Muscle layer of colon (tissue), 2 donors: Measurements from ENCODE around the gene EDA.

ENCODE experiments used
- H3K27ac ChIP-seq: one replicate; pipeline ENCODE4 v1.7.0; 2013; ENCODE audit warnings: low read depth, mild to moderate bottlenecking, low read length, moderate library complexity
- H3K27me3 ChIP-seq, 2 donors: one replicate each; pipeline ENCODE4 v1.7.0; 2013; ENCODE audit warnings: low read length in 2 of 2, mild to moderate bottlenecking in 2 of 2; ENCODE audit not compliant: insufficient read depth in 2 of 2, control insufficient read depth in 1 of 2
- H3K36me3 ChIP-seq: one replicate; pipeline ENCODE4 v1.7.0; 2013; ENCODE audit warnings: mild to moderate bottlenecking, low read length; ENCODE audit not compliant: insufficient read depth
- H3K4me1 ChIP-seq: one replicate; pipeline ENCODE4 v1.7.0; 2013; ENCODE audit warnings: mild to moderate bottlenecking, low read length; ENCODE audit not compliant: insufficient read depth
- H3K4me3 ChIP-seq, 2 donors: one replicate each; pipeline ENCODE4 v1.7.0; 2013; ENCODE audit warnings: low read length in 2 of 2, low read depth in 1 of 2, mild to moderate bottlenecking in 1 of 2, moderate library complexity in 1 of 2
- H3K9ac ChIP-seq: one replicate; pipeline ENCODE4 v1.7.0; 2013; ENCODE audit warnings: low read length
- H3K9me3 ChIP-seq: one replicate; pipeline ENCODE4 v1.7.0; 2013; ENCODE audit warnings: mild to moderate bottlenecking, low read length
- donor health status: abdominal sarcoma.
- donor health status: Adenocarcinoma of cecum.

EDA gene

GRCh38 chrX:70044541-70045245 lies 428.8 kb downstream of the EDA start:
- Histone ChIP-seq H3K4me3 (no peak overlapping the region), H3K27me3 (peaks cover 0 to 6% of the 10 kb centered on the region in 2 donors), H3K9ac (no peak overlapping the region), H3K27ac (no peak overlapping the region), H3K4me1 (no peaks in the 10 kb centered on the region), H3K36me3 (no peaks in the 10 kb centered on the region), H3K9me3 (no peaks in the 10 kb centered on the region)

GRCh38 chrX:70046978-70047377 lies 431.1 kb downstream of the EDA start:
- H3K4me1 ChIP-seq: no peaks in the 10 kb centered on the region

GRCh38 chrX:70049406-70049805 lies 433.5 kb downstream of the EDA start:
- no peaks in the 10 kb centered on the region for H3K4me1 ChIP-seq
- no peaks in the 10 kb centered on the region for H3K36me3 ChIP-seq
- H3K27ac ChIP-seq: no peak overlapping the region
- H3K27me3 ChIP-seq: peaks cover 0 to 4% of the 10 kb centered on the region in 2 donors
- no peak overlapping the region for H3K4me3 ChIP-seq
- H3K9me3 ChIP-seq: no peaks in the 10 kb centered on the region
- H3K9ac ChIP-seq: no peak overlapping the region

More at GRCh38 chrX:70046978-70047377, 431.1 kb downstream of the EDA start:
- Histone ChIP-seq H3K36me3 (no peaks in the 10 kb centered on the region), H3K27me3 (peaks cover 0 to 6% of the 10 kb centered on the region in 2 donors), H3K9me3 (no peaks in the 10 kb centered on the region), H3K4me3 (no peak overlapping the region), H3K9ac (no peak overlapping the region), H3K27ac (no peak overlapping the region)

- H3K27me3 ChIP-seq: peaks cover 0 to 4% of the 10 kb centered on the region in 2 donors
- no peaks in the 10 kb centered on the region for H3K4me1 ChIP-seq
- no peak within 1 kb of the TSS for H3K4me3 ChIP-seq
- H3K9me3 ChIP-seq: no peaks in the 10 kb centered on the region
- no peak within 1 kb of the TSS for H3K9ac ChIP-seq
- no peaks in the 10 kb centered on the region for H3K36me3 ChIP-seq
- no peak within 1 kb of the TSS for H3K27ac ChIP-seq
Measured at GRCh38 chrX:70049925-70050324, 434.0 kb downstream of the EDA start, which contains the start of gene AWAT2. TSS of gene AWAT2 (minus strand) at chrX:70049938. CDS start at chrX:70049932, 6 bp downstream.

- H3K9ac ChIP-seq: no peak overlapping the region
- H3K9me3 ChIP-seq: no peaks in the 10 kb centered on the region
- no peaks in the 10 kb centered on the region for H3K4me1 ChIP-seq
- no peak overlapping the region for H3K27ac ChIP-seq
- H3K4me3 ChIP-seq: no peak overlapping the region
- H3K36me3 ChIP-seq: no peaks in the 10 kb centered on the region
- peaks cover 0 to 4% of the 10 kb centered on the region in 2 donors for H3K27me3 ChIP-seq
Measured at GRCh38 chrX:70052895-70053615, 437.1 kb downstream of the EDA start.

- no peak overlapping the region for H3K4me3 ChIP-seq
- H3K27me3 ChIP-seq: peaks cover 0 to 4% of the 10 kb centered on the region in 2 donors
- no peak overlapping the region for H3K27ac ChIP-seq
- H3K4me1 ChIP-seq: no peaks in the 10 kb centered on the region
- H3K36me3 ChIP-seq: no peaks in the 10 kb centered on the region
- H3K9me3 ChIP-seq: no peaks in the 10 kb centered on the region
- no peak overlapping the region for H3K9ac ChIP-seq
Measured at GRCh38 chrX:70054391-70054790, 438.5 kb downstream of the EDA start.

GRCh38 chrX:70062076-70062475 lies 446.2 kb downstream of the EDA start, which contains the start of gene OTUD6A:
TSS of gene OTUD6A (plus strand) at chrX:70062457. CDS start at chrX:70062525, 68 bp downstream.
- Histone ChIP-seq H3K9ac (no peak within 1 kb of the TSS), H3K4me1 (no peaks in the 10 kb centered on the region), H3K27ac (no peak within 1 kb of the TSS), H3K9me3 (no peaks in the 10 kb centered on the region), H3K36me3 (no peaks in the 10 kb centered on the region), H3K27me3 (peaks cover 0 to 19% of the 10 kb centered on the region in 2 donors), H3K4me3 (no peak within 1 kb of the TSS)

- Histone ChIP-seq H3K4me1 (no peaks in the 10 kb centered on the region), H3K27me3 (peaks cover 0 to 19% of the 10 kb centered on the region in 2 donors), H3K27ac (no peak overlapping the region), H3K9ac (no peak overlapping the region), H3K9me3 (no peaks in the 10 kb centered on the region), H3K36me3 (no peaks in the 10 kb centered on the region), H3K4me3 (no peak overlapping the region)
Measured at GRCh38 chrX:70062961-70063550, 447.1 kb downstream of the EDA start.

- Histone ChIP-seq H3K27ac (no peak overlapping the region), H3K9me3 (no peaks in the 10 kb centered on the region), H3K4me1 (no peaks in the 10 kb centered on the region), H3K9ac (no peak overlapping the region), H3K27me3 (peaks cover 0 to 19% of the 10 kb centered on the region in 2 donors), H3K4me3 (no peak overlapping the region), H3K36me3 (no peaks in the 10 kb centered on the region)
Measured at GRCh38 chrX:70066646-70067045, 450.7 kb downstream of the EDA start.

- Histone ChIP-seq H3K9ac (no peak overlapping the region), H3K27ac (no peak overlapping the region), H3K4me1 (no peaks in the 10 kb centered on the region), H3K27me3 (no peaks in the 10 kb centered on the region), H3K4me3 (no peak overlapping the region), H3K9me3 (no peaks in the 10 kb centered on the region), H3K36me3 (no peaks in the 10 kb centered on the region)
Measured at GRCh38 chrX:70079297-70079696, 463.4 kb downstream of the EDA start.

- H3K9me3 ChIP-seq: no peaks in the 10 kb centered on the region
- no peak overlapping the region for H3K9ac ChIP-seq
- H3K27me3 ChIP-seq: no peaks in the 10 kb centered on the region
- H3K27ac ChIP-seq: no peak overlapping the region
- H3K4me1 ChIP-seq: peaks cover 5% of the 10 kb centered on the region
- H3K36me3 ChIP-seq: no peaks in the 10 kb centered on the region
- no peak overlapping the region for H3K4me3 ChIP-seq
Measured at GRCh38 chrX:70079870-70080269, 464.0 kb downstream of the EDA start.
